Measurements from ENCODE around the gene USH2A. TPM values are rescaled to one million over a fixed set of nuclear protein-coding genes. Genes with fewer than 3 reads are reported as not detected.

USH2A gene
- total RNA-seq, 1 donor from 2014 or later = not detected

DNA sequence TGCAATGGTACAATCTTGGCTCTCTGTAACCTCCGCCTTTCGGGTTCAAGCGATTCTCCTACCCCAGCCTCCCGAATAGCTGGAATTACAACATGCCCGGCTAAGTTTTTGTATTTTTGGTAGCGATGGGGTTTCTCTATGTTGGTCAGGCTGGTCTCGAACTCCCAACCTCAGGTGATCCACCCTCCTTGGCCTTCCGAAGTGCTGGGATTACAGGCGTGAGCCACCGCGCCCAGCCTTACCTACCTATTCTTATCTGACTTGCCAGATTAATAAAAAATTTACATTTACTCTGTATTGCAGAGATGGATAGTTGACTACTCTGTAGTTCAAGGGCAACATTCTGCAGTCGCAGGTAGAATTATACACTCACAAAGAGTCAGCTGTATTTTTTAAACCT is 496.6 kb downstream of the USH2A start:
- Histone ChIP-seq H3K27ac (no peak overlapping the region), H3K9me3 (no peaks in the 10 kb centered on the region), H3K27me3 (ENCODE audit: low read depth) (no peaks in the 10 kb centered on the region), H3K4me3 (no peak overlapping the region), H3K4me1 (no peaks in the 10 kb centered on the region), H3K36me3 (no peaks in the 10 kb centered on the region)
- intact Hi-C loops (cut with DNase I) = no loop called here
- TF ChIP-seq, protein P1, sequence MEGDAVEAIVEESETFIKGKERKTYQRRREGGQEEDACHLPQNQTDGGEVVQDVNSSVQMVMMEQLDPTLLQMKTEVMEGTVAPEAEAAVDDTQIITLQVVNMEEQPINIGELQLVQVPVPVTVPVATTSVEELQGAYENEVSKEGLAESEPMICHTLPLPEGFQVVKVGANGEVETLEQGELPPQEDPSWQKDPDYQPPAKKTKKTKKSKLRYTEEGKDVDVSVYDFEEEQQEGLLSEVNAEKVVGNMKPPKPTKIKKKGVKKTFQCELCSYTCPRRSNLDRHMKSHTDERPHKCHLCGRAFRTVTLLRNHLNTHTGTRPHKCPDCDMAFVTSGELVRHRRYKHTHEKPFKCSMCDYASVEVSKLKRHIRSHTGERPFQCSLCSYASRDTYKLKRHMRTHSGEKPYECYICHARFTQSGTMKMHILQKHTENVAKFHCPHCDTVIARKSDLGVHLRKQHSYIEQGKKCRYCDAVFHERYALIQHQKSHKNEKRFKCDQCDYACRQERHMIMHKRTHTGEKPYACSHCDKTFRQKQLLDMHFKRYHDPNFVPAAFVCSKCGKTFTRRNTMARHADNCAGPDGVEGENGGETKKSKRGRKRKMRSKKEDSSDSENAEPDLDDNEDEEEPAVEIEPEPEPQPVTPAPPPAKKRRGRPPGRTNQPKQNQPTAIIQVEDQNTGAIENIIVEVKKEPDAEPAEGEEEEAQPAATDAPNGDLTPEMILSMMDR (IDR thresholded peaks at IDR 0.05) = no peak
- ATAC-seq = no peak
- DNase-seq = no peak

DNA sequence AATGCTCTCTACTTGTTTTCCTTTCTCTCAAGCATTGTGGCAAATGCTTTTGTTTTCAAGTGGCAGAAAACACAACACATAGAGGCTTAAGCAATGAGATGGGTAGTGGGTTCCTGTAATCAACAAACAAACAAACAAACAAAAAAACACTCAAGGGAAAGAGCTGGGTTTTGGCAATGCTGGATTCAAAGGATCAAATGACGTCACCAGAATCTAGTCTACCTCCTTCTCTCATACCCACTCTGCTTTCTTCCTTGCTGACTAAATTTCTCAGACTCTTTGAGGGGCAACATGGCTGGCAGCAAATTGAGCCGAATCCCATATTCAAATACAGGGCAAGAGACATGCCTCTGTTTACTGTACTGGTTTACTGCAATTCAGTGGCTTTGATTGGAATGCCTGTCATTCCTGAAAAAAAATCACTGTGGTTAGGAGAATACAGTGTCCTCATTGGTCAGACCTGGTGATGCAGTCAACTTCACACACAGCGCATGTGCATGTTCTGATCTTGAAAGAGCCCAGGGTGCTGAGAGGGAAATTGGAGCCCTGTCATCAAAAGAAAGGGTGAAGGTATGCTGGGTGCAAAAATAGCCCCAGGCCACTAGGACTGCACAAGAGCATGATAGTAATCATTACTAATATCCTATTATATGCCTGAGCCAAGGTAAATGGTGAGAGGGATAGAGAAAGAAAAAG is 500.0 kb downstream of the USH2A start:
- TF ChIP-seq, protein P1 (IDR thresholded peaks at IDR 0.05) = no peak
- intact Hi-C loops (cut with DNase I) = no loop called here

DNA sequence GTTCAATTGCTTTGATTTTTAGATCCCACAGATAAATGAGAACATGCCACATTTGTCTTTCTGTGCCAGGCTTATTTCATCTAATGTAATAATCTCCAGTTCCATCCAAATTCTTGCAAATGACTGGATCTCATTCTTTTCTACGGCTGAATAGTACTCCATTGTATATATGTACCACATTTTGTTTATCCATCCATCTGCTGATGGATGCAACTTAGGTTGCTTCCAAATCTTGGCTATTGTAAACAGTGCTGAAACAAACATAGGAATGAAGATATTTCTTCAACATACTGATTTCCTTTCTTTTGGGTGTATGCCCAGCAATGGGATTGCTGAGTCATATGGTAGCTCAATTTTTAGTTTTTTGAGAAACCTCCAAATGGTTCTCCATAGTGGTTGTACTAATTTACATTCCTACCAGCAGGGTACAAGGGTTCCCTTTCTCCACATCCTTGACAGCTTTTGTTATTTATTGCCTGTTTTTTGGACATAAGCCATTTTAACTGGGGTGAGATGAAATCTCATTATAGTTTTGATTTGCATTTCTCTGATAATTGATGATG is 511.8 kb downstream of the USH2A start:
- Histone ChIP-seq H3K4me1 (no peaks in the 10 kb centered on the region), H3K27me3 (ENCODE audit: low read depth) (no peaks in the 10 kb centered on the region), H3K27ac (no peak overlapping the region), H3K4me3 (no peak overlapping the region), H3K36me3 (no peaks in the 10 kb centered on the region), H3K9me3 (no peaks in the 10 kb centered on the region)
- ATAC-seq = no peak
- TF ChIP-seq, protein P1 (IDR thresholded peaks at IDR 0.05) = no peak
- intact Hi-C loops (cut with DNase I) = no loop called here
- no peak for DNase-seq

More for the DNA sequence above, 500.0 kb downstream of the USH2A start:
- H3K27ac ChIP-seq = no peak overlapping the region
- no peaks in the 10 kb centered on the region for H3K4me1 ChIP-seq
- no peak for ATAC-seq
- H3K27me3 ChIP-seq (ENCODE audit: low read depth) = no peaks in the 10 kb centered on the region
- H3K4me3 ChIP-seq = no peak overlapping the region
- no peaks in the 10 kb centered on the region for H3K36me3 ChIP-seq
- DNase-seq = no peak
- no peaks in the 10 kb centered on the region for H3K9me3 ChIP-seq

DNA sequence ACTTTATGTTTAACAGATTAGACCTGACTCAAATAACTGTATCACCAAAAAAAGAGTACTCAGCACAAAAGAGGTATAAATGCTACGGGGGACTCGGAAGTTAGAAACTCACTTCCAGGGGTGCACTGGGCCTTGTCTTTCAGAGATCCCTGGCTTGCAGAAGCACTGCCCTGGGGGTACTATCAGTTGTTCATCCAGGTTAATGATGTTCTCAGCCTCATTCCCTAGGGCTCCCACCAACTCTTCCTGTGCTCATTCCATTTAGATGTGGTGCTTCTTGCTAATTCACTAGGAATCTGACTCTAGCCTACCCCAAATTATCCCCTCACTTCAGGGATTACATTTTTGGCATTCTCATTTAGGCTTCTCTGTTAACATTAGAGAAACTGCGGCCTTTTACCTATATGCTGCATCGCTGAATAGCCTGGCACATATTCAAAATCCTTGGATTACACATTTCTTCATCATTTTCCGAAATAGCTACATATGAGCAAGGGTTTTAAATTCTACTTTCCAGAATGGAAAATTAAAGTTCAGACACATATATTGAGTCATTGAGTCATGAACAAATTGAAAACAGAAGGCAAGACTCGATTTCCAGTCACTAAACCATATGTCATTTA is 517.6 kb downstream of the USH2A start:
- TF ChIP-seq, protein P1 (IDR thresholded peaks at IDR 0.05) = no peak
- no peaks in the 10 kb centered on the region for H3K9me3 ChIP-seq
- ATAC-seq = no peak
- H3K27me3 ChIP-seq (ENCODE audit: low read depth) = no peaks in the 10 kb centered on the region
- intact Hi-C loops (cut with DNase I) = no loop called here
- no peak overlapping the region for H3K4me3 ChIP-seq
- no peak for DNase-seq
- no peaks in the 10 kb centered on the region for H3K36me3 ChIP-seq
- no peak overlapping the region for H3K27ac ChIP-seq
- no peaks in the 10 kb centered on the region for H3K4me1 ChIP-seq

DNA sequence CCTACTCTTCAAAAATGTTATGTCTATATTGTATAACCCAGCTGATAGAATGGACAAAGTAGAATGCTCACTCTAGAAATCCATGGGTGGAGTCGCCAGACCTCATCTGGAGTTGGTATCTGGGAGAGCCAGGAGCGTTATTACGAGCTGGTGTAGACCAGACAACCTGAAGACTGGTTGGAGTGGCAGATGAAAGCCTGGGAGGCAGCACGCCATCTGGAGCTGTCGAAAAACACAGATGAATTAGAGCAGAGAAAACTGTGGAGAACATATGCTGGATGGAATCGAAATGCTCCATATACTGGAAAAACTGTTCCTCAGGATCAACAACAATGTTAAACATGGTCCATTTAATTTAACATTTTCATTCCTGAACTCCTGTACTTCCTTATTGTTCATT is 522.6 kb downstream of the USH2A start:
- Histone ChIP-seq H3K4me1 (no peaks in the 10 kb centered on the region), H3K4me3 (no peak overlapping the region), H3K36me3 (no peaks in the 10 kb centered on the region), H3K9me3 (no peaks in the 10 kb centered on the region), H3K27me3 (ENCODE audit: low read depth) (no peaks in the 10 kb centered on the region), H3K27ac (no peak overlapping the region)
- intact Hi-C loops (cut with DNase I) = no loop called here
- DNase-seq (no peak), ATAC-seq (no peak)
- TF ChIP-seq, protein P1 (IDR thresholded peaks at IDR 0.05) = no peak

All from lower lobe of right lung (tissue), 2 donors.